Choroid plexus epithelial cell (primary cell): ENCODE results near the gene SGSH.

Experiments
- DNase-seq: peaks from one replicate; pipeline ENCODE4 v3.0.0-alpha.2; 2010; ENCODE audit warnings: low read depth
- H3K4me3 ChIP-seq: 2 replicates; pipeline ENCODE4 v1.5.1; 2011; ENCODE audit warnings: low read depth, mild to moderate bottlenecking, control low read depth, low read length, moderate library complexity
- TF ChIP-seq, protein P1 (sequence below): conservative IDR thresholded peaks from 2 replicates; pipeline ENCODE4 v1.5.1; 2011; ENCODE audit warnings: low read depth, mild to moderate bottlenecking, control low read depth, inconsistent platforms, low read length, moderate library complexity

SGSH gene

DNA sequence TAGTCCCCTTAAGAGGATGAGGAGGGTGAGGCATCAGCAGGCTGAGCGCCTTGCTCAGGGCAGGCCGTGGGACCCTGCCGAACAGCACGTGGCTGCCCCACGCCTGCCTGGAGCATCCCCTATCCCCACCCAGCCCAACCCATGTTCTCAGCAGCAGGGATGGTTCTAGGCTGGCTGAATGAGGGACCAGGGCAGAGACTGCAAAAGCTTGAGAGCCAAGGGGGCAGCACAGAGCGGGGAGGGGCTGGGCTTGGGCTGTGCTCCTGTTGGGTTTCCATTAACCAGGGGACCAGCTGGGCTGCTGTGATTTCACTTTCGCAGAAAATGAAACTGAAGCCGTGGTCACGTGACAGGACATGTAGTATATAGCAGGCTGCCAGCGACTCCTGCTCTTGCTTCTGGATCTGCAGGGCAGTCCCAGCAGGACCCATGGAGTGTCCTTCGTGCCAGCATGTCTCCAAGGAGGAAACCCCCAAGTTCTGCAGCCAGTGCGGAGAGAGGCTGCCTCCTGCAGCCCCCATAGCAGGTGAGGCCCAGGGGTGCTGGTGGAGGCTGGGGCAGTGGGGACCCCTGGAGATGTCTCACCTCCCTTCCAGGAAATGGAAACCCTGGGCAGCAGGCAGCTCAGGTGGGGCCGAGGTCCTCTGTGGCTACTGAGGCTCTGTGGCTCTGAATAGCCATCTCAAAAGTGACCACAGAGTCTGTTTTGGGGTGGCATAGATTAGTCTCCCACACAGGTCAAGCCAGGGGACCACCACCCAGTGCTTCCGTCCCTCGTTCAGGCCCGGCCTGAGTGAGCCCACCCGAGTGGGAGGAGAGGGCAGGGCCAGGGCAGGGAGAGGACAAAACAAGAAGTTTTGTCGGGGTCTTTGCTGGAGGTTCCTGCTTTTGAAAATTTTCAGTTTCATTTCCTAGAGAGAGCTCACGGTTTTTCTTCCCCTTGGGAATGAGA, 43.4 kb upstream of the SGSH start:
- DNase-seq, result peak; percentile 96
- TF ChIP-seq, protein P1, sequence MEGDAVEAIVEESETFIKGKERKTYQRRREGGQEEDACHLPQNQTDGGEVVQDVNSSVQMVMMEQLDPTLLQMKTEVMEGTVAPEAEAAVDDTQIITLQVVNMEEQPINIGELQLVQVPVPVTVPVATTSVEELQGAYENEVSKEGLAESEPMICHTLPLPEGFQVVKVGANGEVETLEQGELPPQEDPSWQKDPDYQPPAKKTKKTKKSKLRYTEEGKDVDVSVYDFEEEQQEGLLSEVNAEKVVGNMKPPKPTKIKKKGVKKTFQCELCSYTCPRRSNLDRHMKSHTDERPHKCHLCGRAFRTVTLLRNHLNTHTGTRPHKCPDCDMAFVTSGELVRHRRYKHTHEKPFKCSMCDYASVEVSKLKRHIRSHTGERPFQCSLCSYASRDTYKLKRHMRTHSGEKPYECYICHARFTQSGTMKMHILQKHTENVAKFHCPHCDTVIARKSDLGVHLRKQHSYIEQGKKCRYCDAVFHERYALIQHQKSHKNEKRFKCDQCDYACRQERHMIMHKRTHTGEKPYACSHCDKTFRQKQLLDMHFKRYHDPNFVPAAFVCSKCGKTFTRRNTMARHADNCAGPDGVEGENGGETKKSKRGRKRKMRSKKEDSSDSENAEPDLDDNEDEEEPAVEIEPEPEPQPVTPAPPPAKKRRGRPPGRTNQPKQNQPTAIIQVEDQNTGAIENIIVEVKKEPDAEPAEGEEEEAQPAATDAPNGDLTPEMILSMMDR, result peak; percentile 33
- H3K4me3 ChIP-seq, result peak overlapping the region; percentile 54

- no peak overlapping the region for H3K4me3 ChIP-seq
- no peak for DNase-seq
- TF ChIP-seq, protein P1, result no peak
These were observed 42.7 kb upstream of the SGSH start for GRCh38 chr17:80262775-80263244.

GRCh38 chr17:80262291-80262690, 42.2 kb upstream of the SGSH start:
- TF ChIP-seq, protein P1, result no peak
- no peak for DNase-seq
- no peak overlapping the region for H3K4me3 ChIP-seq

DNA sequence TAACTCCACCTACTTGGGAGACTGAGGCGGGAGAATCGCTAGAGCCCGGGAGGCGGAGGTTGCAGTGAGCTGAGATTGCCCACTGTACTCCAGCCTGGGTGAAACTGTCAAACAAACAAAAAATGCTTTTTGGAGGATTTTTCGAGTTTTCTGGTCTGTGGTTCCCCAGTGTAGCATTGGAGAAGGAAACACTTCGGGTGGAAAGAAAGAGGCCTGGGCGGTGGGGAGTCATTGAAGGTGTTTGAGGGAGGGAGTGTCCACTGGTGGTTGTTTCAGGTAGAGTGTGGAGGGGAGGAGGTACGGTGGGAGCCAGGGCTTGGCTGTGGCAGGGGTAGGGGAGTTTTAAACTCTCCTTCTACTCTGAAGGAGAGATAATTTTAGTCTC, 41.8 kb upstream of the SGSH start:
- TF ChIP-seq, protein P1, result no peak
- peak overlapping the region; percentile 82 for H3K4me3 ChIP-seq
- DNase-seq, result no peak

GRCh38 chr17:80261159-80261894, 41.2 kb upstream of the SGSH start:
- DNase-seq, result peak; percentile 55
- TF ChIP-seq, protein P1, result no peak
- peak overlapping the region; percentile 82 for H3K4me3 ChIP-seq

- TF ChIP-seq, protein P1, result no peak
- H3K4me3 ChIP-seq, result peak within 1 kb of the TSS; percentile 82
- DNase-seq, result peak; percentile 34
These were observed 40.6 kb upstream of the SGSH start, which contains the start of gene RNF213 for GRCh38 chr17:80260791-80261158. Gene RNF213 (plus strand): TSS chr17:80260852. CDS start chr17:80263682, 2,830 bp downstream.
